Measurements from ENCODE around the gene TFAP2E.

Gene TFAP2E

GRCh38 chr1:35557611-35558373, 15.3 kb upstream of the TFAP2E start, which contains the start of gene NCDN:
TSS of gene NCDN (plus strand) at chr1:35557799. CDS start at chr1:35558191, 392 bp downstream.
- peak; percentile 91 for DNase-seq

- no peak for DNase-seq
These were observed 14.5 kb upstream of the TFAP2E start for GRCh38 chr1:35558374-35559316.

- DNase-seq, result no peak
These were observed 13.7 kb upstream of the TFAP2E start for GRCh38 chr1:35559317-35559944.

GRCh38 chr1:35560256-35561225, 12.6 kb upstream of the TFAP2E start:
- no peak for DNase-seq

- no peak for DNase-seq
These were observed 11.7 kb upstream of the TFAP2E start for GRCh38 chr1:35561297-35561971.

- no peak for DNase-seq
These were observed 11.0 kb upstream of the TFAP2E start for GRCh38 chr1:35561972-35562680.

- DNase-seq, result no peak
These were observed 9.9 kb upstream of the TFAP2E start for GRCh38 chr1:35563166-35563565.

- DNase-seq, result peak; percentile 61
These were observed 8.9 kb upstream of the TFAP2E start for GRCh38 chr1:35564037-35564883.

- no peak for DNase-seq
These were observed 8.0 kb upstream of the TFAP2E start for GRCh38 chr1:35564884-35565741.

- DNase-seq, result no peak
These were observed 7.4 kb upstream of the TFAP2E start for GRCh38 chr1:35565742-35566133.

GRCh38 chr1:35567947-35568558, 5.1 kb upstream of the TFAP2E start:
- DNase-seq, result no peak

GRCh38 chr1:35568975-35569395, 4.1 kb upstream of the TFAP2E start:
- DNase-seq, result peak; percentile 52

- DNase-seq, result no peak
These were observed 3.2 kb upstream of the TFAP2E start for GRCh38 chr1:35569936-35570335.

GRCh38 chr1:35570589-35571137, 2.5 kb upstream of the TFAP2E start:
- no peak for DNase-seq

- DNase-seq, result no peak
These were observed 1.9 kb upstream of the TFAP2E start for GRCh38 chr1:35571263-35571662.

GRCh38 chr1:35572296-35572695, 818 bp upstream of the TFAP2E start:
- DNase-seq, result no peak

GRCh38 chr1:35574125-35574654, 1.1 kb downstream of the TFAP2E start:
- no peak for DNase-seq

Data from MV-4-11 (cell line).